CD1c-positive myeloid dendritic cell (primary cell): Measurements from ENCODE around the gene ZDHHC22.
A peak's percentile ranks its signal among the peaks of the same experiment; 100 is the strongest.

Experiments
- DNase-seq: peaks from one replicate; pipeline ENCODE4 v3.0.0-alpha.2; 2016; ENCODE audit errors: extremely low spot score

ZDHHC22 gene

GRCh38 chr14:77103951-77104350 lies 37.6 kb downstream of the ZDHHC22 start:
- no peak for DNase-seq

DNA sequence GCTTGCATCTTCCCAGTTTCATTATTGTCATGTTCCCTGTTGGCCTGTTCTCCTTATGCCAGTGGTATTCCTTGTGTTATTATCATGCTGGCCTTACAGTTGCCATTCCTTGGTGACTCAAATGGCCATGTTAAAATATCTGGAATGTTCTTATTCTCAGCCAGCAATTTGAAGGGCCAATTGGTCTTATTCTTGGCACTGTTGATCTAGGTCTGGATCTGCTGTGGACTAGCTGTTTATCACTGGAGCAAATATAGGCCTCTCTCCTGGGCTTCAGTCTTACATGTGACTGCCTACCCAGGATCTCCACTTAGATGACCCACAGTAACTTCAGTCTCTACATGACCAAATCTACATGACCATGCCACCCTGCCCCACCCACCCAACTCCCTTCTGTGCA lies 38.1 kb downstream of the ZDHHC22 start:
- no peak for DNase-seq

GRCh38 chr14:77102154-77102553 lies 39.4 kb downstream of the ZDHHC22 start:
- no peak for DNase-seq

DNA sequence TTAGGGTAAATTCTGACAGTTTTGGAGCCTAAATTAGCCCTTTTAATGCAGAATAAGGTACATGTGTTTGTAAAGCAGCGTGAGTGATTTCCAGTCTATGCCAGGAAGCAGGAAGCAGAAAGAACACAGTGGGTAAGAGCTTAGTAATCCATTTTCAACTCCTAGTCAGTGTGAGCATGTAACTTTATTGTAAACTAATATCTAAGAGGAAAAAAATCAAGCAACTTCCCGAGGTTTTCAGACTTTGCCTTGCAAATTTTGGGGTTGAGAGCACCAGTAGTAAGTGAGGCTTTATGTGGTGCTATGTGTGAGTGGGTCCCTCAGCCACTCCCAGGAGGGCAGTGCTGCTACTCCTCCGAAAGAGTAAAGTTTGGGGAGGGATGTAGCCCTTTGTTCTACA lies 40.6 kb downstream of the ZDHHC22 start:
- DNase-seq = no peak

DNA sequence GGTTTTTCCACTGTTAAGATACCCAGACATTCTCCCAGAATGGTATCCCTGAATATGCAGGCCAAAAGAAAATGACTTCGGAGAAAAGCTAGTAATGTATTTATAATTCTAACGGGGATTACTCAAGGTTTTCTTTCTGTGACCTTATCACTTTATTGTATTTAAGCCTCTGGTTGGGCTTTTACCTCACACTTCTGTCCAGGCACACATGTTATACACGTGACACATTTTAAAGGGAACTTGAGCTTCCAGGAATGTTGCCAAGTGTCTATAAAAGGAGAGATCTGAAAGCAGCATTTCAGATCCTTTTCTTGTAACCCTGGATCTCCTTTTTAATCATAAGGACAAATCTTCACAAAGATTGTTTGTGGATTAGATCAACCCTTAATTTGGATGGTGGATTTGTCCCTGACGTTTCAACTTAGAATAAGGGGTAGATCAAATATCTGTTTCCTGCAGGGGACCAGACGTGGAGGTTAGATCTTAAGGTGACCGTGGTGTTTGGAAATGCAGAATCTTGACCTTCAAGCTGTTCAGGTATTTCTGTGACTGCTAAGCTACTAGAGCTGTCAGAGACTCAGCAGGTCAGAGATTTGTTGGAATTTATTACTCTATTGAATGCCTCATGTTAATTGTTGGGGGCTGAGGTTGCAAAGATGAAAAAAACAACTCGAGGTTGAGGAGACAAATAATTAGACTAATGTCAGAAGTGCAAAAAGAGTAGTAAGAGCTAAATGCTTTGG lies 42.0 kb downstream of the ZDHHC22 start:
- peak; percentile 87 for DNase-seq

- peak; percentile 43 for DNase-seq
Observed at GRCh38 chr14:77098529-77099353, 42.9 kb downstream of the ZDHHC22 start.

DNA sequence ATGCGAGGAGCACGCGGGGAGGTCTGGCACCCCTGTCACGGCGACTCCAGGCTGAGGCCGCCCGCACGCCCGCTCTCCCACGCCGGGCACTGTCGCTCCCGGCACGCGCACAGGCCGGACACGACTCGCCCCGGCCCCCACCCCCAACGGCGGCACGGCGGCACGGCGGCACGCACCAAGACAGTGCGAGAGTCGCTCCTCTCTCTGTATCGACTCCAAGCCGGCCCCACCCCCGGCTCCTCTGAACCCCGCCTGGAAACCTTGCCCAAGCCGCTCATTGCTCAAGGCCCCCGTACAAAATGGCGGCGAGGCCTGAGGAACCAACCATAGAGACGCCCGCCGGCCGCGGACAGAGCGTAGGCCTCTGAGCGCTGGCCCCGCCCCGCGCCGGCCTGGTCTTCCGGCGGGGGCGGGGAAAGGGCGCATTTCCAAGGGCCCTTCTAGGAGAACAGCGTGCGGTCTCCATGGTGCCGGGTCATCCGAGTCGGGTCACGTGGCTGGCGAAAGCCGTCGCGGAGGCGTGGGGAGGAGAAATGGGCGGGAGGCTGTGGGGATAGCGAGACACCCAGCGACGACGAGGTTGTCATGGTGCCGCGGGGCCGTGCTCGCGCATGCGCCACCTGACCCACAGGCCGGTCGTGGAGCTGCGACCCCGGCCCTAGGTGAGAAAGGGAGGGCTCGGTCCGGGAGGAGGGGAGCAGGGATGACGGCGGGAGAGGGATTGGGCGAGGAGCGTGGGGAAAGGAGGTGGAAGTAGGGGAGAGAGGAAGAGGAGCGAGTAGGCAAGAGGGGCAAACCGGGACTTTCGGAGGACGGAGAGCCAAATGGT lies 43.7 kb downstream of the ZDHHC22 start, which contains the start of gene CIPC:
Gene CIPC (plus strand): TSS at position 559 of the 829 bp plus-strand sequence. CDS start 7,451 bp downstream, outside the sequence.
- DNase-seq = peak; percentile 100

DNA sequence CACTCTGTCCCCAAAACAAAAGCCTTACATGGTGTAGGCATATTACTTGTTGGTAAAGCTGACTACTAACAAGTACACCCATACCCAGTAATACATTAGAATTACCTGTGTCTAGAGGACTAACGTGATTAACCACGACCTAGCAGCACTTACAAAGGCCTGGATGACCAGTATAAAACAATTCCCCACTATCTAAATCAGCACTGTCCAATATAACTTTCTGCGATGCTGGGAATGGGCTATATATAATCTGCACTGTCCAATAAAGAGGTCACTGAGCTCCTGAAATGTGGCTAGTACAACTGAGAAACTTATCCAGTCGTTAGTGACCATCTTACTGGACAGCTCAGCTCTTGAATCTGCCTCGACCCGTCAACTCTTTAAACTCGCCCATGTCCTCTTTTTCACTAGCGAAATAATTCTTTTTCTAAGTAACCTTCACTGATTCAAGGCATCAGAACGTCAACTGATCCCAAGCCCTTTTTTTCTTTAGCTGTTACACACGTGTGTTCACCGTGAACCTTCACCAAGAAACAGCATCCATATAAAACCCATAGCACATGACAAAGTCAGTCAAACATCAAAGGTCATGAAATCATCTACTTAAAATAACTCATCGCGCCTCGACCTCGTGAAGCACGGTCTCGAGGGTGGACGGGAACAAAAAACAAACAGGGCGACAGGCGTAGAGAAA lies 44.4 kb downstream of the ZDHHC22 start:
- peak; percentile 88 for DNase-seq

DNA sequence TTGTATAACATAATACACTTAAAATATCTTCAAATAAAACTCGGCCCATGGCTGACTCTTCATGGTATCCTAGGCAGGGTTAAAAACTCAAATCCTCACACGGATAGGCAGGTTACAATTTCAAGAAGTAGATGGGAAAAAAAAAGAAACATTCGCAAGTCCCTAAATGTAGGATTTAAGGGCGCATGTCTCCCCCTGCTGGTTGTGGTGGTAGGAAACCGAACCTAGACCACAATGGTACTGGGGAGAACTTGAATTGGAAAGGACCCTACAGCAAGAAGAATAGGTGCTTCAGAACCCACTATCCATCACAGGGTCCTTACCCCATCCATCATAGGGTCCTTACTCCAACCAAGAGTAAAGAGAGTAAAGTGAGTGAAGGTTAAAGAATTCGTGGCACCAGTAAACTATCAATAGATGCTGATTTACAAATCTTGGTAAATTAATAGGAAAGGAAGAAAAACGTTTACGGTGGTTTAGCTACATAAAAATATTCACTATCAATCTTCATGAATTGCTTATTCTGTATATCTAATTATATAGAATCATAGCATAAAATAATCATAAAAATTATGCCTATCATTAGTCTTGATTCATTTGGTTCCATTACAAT lies 46.8 kb downstream of the ZDHHC22 start:
- peak; percentile 85 for DNase-seq

DNA sequence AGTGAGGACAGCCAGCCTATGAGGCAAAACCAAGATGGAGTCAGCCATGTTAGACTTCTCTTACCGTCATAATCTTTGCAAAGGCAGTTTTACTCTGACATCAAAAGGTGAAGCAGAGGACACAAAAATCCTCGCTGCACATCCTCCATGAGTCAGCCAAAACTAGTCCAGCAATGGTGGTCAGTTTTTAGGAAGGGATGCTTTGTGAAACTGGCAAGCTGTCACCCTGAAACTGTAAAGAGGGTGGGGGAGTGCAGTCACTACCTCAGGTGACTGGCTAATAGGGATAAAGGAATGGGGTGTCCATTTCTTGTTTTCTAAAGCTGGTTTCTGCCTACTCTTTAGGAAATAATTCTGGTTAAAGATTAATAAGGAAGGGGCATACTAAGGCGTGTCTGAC lies 48.9 kb downstream of the ZDHHC22 start:
- DNase-seq = peak; percentile 41

DNA sequence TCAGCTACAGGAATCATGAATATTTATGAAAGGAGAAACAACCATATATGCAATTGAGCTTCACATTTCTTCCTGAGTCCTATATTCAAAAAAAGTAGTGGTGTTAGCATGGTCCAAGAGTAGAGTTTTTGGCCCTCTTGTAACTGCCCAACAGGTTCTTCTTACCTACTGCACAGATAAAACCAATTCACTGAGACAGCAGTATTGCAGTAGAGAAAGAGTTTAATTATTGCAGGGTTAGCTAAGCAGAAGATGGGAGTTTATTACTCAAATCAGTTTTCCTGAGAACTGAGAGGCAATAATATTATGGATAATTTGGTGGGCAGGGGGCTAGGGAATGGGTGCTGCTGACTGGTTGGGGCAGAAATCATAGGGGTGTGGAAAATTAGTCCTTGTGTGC lies 50.1 kb downstream of the ZDHHC22 start:
- DNase-seq = no peak

- no peak for DNase-seq
Observed at GRCh38 chr14:77088645-77089044, 52.9 kb downstream of the ZDHHC22 start.

DNA sequence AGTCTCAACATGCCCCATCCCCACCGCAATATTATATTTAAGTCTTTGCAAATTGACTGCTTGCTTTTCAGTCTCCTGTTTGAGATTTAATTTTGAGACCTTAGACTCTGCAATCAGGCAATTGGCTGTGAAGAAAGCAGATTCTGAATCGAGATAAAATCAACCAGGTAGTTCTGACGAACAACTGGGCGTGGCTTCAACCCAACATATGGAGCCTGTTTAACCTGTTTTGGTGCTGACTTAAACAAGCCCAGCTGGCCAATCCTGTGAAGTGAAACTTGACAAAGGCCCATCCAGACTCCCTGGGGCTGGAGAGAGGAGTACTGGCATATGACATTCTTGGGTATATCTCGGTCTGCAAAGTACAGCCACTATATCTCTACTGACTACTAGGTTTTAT lies 53.4 kb downstream of the ZDHHC22 start:
- DNase-seq = no peak

DNA sequence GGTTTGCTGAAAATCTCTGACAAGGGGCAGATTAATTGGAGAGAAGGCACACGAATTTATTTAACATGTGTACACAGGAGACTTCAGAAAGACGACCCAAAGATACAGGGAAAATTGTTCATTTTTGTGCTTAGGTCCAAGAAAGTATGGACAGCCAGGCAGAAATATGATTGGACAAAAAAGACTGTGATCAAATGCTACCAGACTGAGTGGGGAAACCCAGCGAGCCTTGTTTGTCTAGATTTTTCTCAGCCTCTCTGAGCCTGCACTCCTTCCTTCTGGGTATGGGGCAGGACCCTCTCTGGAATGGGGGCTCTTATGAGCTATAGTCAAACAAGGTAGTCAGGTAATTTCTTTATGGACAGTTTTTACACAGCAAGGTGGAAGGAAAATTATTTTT lies 54.0 kb downstream of the ZDHHC22 start:
- DNase-seq = no peak

GRCh38 chr14:77086951-77087350 lies 54.6 kb downstream of the ZDHHC22 start:
- DNase-seq = no peak

DNA sequence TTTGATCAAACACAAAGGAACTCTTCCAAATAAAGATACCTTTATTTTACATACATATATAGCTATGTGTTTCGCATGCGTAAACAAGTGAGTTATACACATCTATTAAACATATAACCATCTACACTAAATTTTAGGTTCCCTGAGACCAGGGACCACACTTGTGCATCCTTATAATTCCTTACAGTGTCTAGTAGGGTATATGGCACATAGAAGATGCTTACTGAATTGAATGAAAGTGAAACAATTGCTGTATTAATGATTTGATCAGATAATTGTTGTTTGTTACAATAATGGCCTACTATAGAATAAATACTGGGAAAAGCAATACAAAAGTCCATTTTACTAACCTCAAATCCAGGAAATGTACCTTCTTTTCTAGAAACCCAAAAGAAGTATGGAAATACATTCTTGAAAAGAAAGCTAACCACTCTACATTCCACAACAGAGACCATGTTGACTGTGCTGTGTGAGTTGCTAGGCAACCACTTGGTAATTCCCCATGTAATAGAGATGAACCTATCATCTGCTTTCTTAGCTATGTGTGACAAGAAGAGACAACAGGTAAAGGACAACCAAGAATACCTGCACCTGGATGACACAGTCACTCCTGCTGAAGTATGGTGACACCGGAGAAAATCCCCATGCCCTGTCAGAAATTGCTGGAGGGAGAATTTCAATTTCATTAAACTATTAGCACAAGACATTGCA lies 55.4 kb downstream of the ZDHHC22 start:
- no peak for DNase-seq

DNA sequence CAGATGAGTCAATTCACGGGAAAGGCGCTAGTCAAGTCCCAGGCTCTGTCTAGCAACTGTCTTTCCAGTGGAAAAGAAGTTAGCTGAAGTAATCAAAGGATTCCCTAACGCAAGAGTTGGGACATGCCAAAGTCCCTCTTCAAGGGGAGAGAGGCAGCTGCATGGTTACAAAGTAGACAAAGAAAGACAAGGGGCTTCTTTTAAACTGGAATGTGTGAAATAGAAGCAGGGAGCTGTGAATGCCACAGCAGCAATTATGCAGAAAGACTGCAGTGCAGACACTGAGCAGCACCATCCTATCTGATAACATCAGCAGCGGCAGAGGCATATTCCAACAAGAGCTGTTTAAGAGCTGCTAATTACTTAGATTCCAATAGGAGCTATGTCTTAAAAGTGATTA lies 56.1 kb downstream of the ZDHHC22 start:
- DNase-seq = no peak

GRCh38 chr14:77084985-77085384 lies 56.6 kb downstream of the ZDHHC22 start:
- DNase-seq = no peak

DNA sequence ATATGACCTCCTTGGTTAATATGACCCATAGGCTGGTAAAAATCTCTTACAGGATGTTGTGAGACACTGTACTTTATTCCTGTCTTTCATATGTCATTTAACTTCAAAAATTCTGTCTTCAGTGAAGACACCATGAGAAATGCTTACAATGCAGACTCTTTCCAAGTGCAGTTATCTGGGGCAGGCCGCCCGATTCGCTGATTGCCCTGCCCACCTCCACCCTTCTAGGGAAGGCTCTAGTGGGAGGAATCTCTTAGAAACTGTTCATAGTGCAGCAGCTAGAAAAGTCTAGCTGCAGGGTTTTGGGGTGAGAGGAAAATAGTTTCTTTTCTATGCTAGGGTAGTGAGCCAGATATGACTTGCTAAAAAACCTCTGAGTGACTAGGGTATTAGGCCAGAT lies 58.5 kb downstream of the ZDHHC22 start:
- DNase-seq = no peak

GRCh38 chr14:77082356-77082755 lies 59.2 kb downstream of the ZDHHC22 start:
- DNase-seq = no peak
